ENCODE results near the gene PCDHGB4. TPM values are rescaled to one million over a fixed set of nuclear protein-coding genes. Genes with fewer than 3 reads are reported as not detected.
"Not testable (repeated sequence)": the region's sequence is repeated elsewhere in the genome, so short reads cannot be mapped to it uniquely, and the experiment has no call there.

Gene PCDHGB4
- 9.3 and 13.0 TPM in 2 replicates for polyA plus RNA-seq
- polyA minus RNA-seq, result 33.6 and 37.5 TPM in 2 replicates

DNA sequence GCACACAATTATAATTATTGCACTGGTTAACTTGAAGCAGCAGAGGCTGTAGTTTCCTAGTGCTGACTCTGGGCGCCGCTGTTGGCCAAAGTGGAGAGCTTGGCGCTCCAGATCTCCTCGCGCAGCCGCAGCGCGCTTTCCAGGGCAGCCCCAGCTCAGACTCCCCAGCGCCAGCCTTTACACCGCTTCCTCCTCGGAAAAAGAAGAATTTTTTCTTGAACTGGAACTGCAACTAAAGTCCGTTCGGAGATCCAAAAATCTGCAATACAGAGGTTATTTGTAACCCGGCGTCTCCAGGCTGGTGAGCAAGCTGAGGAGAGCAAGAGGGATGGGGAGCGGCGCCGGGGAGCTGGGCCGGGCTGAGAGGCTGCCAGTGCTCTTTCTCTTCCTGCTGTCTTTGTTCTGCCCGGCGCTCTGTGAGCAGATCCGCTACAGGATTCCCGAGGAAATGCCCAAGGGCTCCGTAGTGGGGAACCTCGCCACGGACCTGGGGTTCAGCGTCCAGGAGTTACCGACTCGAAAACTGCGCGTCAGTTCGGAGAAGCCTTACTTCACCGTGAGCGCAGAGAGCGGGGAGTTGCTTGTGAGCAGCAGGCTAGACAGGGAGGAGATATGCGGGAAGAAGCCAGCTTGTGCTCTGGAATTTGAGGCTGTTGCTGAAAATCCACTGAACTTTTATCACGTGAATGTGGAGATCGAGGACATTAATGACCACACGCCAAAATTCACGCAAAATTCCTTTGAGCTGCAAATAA lies at the start of gene PCDHGB4:
Gene PCDHGB4 (plus strand): TSS at position 142 of the 755 bp plus-strand sequence. CDS start 187 bp downstream, at position 329.
- H4K20me1 ChIP-seq (ENCODE audit: insufficient read depth); H3F3A ChIP-seq (ENCODE audit: insufficient read depth, low read length, poor library complexity, severe bottlenecking); H3K79me2 ChIP-seq (replicated peaks; ENCODE audit: insufficient read depth, low read length); H3K36me3 ChIP-seq (ENCODE audit: insufficient read depth, low read length); H2AFZ ChIP-seq (ENCODE audit: low read depth, low read length); H3K9me2 ChIP-seq (ENCODE audit: insufficient read depth, low read length); H3K27me3 ChIP-seq (ENCODE audit: insufficient read depth, low read depth, low read length); H3K9ac ChIP-seq (ENCODE audit: low read length); H3K4me2 ChIP-seq (ENCODE audit: low read length): not testable (repeated sequence)
- peak within 1 kb of the TSS; percentile 41 for H3K27ac ChIP-seq (ENCODE audit: low read length)
- TF ChIP-seq, protein P1, sequence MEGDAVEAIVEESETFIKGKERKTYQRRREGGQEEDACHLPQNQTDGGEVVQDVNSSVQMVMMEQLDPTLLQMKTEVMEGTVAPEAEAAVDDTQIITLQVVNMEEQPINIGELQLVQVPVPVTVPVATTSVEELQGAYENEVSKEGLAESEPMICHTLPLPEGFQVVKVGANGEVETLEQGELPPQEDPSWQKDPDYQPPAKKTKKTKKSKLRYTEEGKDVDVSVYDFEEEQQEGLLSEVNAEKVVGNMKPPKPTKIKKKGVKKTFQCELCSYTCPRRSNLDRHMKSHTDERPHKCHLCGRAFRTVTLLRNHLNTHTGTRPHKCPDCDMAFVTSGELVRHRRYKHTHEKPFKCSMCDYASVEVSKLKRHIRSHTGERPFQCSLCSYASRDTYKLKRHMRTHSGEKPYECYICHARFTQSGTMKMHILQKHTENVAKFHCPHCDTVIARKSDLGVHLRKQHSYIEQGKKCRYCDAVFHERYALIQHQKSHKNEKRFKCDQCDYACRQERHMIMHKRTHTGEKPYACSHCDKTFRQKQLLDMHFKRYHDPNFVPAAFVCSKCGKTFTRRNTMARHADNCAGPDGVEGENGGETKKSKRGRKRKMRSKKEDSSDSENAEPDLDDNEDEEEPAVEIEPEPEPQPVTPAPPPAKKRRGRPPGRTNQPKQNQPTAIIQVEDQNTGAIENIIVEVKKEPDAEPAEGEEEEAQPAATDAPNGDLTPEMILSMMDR (IDR thresholded peaks at IDR 0.05; ENCODE audit: poor library complexity, severe bottlenecking), result peak; percentile 69
- TF ChIP-seq RAD21 (conservative IDR thresholded peaks at IDR 0.05) (peak; percentile 70), SMC3 (conservative IDR thresholded peaks at IDR 0.05; ENCODE audit: poor library complexity) (peak; percentile 65)
- H3K4me3 ChIP-seq (ENCODE audit: low read length), result peak within 1 kb of the TSS; percentile 53
- peaks cover 36% of the 10 kb centered on the region for H3K9me3 ChIP-seq (ENCODE audit: low read length)

DNA sequence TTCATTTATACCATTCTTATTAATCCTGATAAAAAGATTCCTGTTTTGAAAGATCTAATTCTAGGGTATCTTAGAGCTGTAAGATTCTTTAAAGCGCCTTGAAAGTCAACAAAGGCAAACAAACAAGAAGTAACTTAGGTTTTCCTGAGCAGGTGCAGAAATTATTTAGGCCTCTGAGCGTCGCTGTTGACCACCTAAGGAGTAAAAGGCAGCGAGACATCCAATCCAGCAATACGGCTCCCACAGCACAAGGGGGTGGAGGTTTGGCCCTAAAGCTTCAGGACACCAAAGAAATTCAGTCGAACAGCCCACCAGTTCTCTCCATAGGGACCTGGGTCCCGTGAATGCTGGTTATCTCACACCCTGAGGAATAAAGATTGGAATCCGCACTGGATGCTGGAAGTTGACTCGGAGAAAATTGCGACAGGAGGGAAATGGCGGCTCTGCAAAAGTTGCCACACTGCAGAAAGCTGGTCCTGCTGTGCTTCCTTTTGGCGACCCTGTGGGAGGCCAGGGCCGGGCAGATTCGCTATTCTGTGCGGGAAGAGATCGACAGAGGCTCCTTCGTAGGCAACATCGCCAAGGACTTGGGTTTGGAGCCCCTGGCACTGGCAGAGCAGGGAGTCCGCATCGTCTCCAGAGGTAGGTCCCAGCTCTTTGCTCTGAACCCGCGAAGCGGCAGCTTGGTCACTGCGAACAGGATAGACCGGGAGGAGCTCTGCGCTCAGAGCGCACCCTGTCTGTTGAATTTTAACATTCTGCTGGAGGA lies 48.8 kb upstream of the PCDHGB4 start, which contains the start of gene PCDHGA2:
Gene PCDHGA2 (plus strand): TSS at position 223 of the 769 bp plus-strand sequence.
- no peaks in the 10 kb centered on the region for H3K9me2 ChIP-seq (ENCODE audit: insufficient read depth, low read length)
- H3K36me3 ChIP-seq (ENCODE audit: insufficient read depth, low read length), result no peaks in the 10 kb centered on the region
- no peak within 1 kb of the TSS for H2AFZ ChIP-seq (ENCODE audit: low read depth, low read length)
- H3K9me3 ChIP-seq (ENCODE audit: low read length), result no peaks in the 10 kb centered on the region
- H3K79me2 ChIP-seq (replicated peaks; ENCODE audit: insufficient read depth, low read length), result no peaks in the 10 kb centered on the region
- TF ChIP-seq MXI1 (conservative IDR thresholded peaks at IDR 0.05; ENCODE audit: poor library complexity, severe bottlenecking), result no peak
- no peak for TF ChIP-seq TAF1 (IDR thresholded peaks at IDR 0.05; ENCODE audit: low read depth)
- TF ChIP-seq SMC3 (conservative IDR thresholded peaks at IDR 0.05; ENCODE audit: poor library complexity), result no peak
- no peak for TF ChIP-seq EZH2 (IDR thresholded peaks at IDR 0.05; ENCODE audit: borderline replicate concordance, insufficient read depth, low read length, poor library complexity, severe bottlenecking)
- TF ChIP-seq, protein P2, sequence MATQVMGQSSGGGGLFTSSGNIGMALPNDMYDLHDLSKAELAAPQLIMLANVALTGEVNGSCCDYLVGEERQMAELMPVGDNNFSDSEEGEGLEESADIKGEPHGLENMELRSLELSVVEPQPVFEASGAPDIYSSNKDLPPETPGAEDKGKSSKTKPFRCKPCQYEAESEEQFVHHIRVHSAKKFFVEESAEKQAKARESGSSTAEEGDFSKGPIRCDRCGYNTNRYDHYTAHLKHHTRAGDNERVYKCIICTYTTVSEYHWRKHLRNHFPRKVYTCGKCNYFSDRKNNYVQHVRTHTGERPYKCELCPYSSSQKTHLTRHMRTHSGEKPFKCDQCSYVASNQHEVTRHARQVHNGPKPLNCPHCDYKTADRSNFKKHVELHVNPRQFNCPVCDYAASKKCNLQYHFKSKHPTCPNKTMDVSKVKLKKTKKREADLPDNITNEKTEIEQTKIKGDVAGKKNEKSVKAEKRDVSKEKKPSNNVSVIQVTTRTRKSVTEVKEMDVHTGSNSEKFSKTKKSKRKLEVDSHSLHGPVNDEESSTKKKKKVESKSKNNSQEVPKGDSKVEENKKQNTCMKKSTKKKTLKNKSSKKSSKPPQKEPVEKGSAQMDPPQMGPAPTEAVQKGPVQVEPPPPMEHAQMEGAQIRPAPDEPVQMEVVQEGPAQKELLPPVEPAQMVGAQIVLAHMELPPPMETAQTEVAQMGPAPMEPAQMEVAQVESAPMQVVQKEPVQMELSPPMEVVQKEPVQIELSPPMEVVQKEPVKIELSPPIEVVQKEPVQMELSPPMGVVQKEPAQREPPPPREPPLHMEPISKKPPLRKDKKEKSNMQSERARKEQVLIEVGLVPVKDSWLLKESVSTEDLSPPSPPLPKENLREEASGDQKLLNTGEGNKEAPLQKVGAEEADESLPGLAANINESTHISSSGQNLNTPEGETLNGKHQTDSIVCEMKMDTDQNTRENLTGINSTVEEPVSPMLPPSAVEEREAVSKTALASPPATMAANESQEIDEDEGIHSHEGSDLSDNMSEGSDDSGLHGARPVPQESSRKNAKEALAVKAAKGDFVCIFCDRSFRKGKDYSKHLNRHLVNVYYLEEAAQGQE (IDR thresholded peaks at IDR 0.05; ENCODE audit: borderline replicate concordance), result no peak
- TF ChIP-seq, protein P1 (IDR thresholded peaks at IDR 0.05; ENCODE audit: poor library complexity, severe bottlenecking), result no peak
- no peak for TF ChIP-seq RAD21 (conservative IDR thresholded peaks at IDR 0.05)
- TF ChIP-seq EP300 (conservative IDR thresholded peaks at IDR 0.05; ENCODE audit: poor library complexity, severe bottlenecking), result no peak
- TF ChIP-seq POLR2AphosphoS5 (IDR thresholded peaks at IDR 0.05), result no peak
- no peak within 1 kb of the TSS for H3K27ac ChIP-seq (ENCODE audit: low read length)
- H3F3A ChIP-seq (ENCODE audit: insufficient read depth, low read length, poor library complexity, severe bottlenecking), result no peaks in the 10 kb centered on the region
- H3K27me3 ChIP-seq (ENCODE audit: insufficient read depth, low read depth, low read length), result no peaks in the 10 kb centered on the region
- H3K4me2 ChIP-seq (ENCODE audit: low read length), result no peak within 1 kb of the TSS
- H3K9ac ChIP-seq (ENCODE audit: low read length), result no peak within 1 kb of the TSS
- no peak within 1 kb of the TSS for H3K4me3 ChIP-seq (ENCODE audit: low read length)
- no peaks in the 10 kb centered on the region for H4K20me1 ChIP-seq (ENCODE audit: insufficient read depth)

DNA sequence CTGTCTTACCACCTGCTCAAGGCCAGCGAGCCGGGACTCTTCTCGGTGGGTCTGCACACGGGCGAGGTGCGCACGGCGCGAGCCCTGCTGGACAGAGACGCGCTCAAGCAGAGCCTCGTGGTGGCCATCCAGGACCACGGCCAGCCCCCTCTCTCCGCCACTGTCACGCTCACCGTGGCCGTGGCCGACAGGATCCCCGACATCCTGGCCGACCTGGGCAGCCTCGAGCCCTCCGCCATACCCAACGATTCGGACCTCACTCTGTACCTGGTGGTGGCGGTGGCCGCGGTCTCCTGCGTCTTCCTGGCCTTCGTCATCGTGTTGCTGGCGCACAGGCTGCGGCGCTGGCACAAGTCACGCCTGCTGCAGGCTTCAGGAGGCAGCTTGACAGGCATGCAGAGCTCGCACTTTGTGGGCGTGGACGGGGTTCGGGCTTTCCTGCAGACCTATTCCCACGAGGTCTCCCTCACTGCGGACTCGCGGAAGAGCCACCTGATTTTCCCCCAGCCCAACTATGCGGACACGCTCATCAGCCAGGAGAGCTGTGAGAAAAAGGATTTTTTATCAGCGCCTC lies 46.6 kb upstream of the PCDHGB4 start:
- not testable (repeated sequence) for H3F3A ChIP-seq (ENCODE audit: insufficient read depth, low read length, poor library complexity, severe bottlenecking); H3K27me3 ChIP-seq (ENCODE audit: insufficient read depth, low read depth, low read length); H4K20me1 ChIP-seq (ENCODE audit: insufficient read depth); H3K4me3 ChIP-seq (ENCODE audit: low read length); H3K4me2 ChIP-seq (ENCODE audit: low read length); H3K9me2 ChIP-seq (ENCODE audit: insufficient read depth, low read length); H2AFZ ChIP-seq (ENCODE audit: low read depth, low read length); H3K36me3 ChIP-seq (ENCODE audit: insufficient read depth, low read length); H3K9ac ChIP-seq (ENCODE audit: low read length); H3K79me2 ChIP-seq (replicated peaks; ENCODE audit: insufficient read depth, low read length); H3K27ac ChIP-seq (ENCODE audit: low read length)
- H3K9me3 ChIP-seq (ENCODE audit: low read length), result peaks cover 10% of the 10 kb centered on the region
